OCI-LY3 (cell line): ENCODE data around the gene SLAMF6.

Experiments
- H2AFZ ChIP-seq: fragments of 200-600, 300-600 bp; shearing (Covaris generic); 2 replicates; pipeline ENCODE4 v1.6.0; 2014; ENCODE audit warnings: antibody characterized with exemption, low read depth, low read length
- H3K27ac ChIP-seq: fragments of 200-600, 300-600 bp; sonication (generic); 2 replicates; pipeline ENCODE4 v1.5.1; 2014; ENCODE audit warnings: mild to moderate bottlenecking, low read length, moderate library complexity, mixed read lengths
- H3K27me3 ChIP-seq: fragments of 200-600, 300-600 bp; sonication (generic); 2 replicates; pipeline ENCODE4 v1.6.1; 2014; ENCODE audit warnings: low read depth, low read length, mixed read lengths
- H3K36me3 ChIP-seq: fragments of 200-600, 300-600 bp; sonication (generic); replicated peaks from 2 replicates; pipeline ENCODE3; 2014; ENCODE audit warnings: low read depth, low read length, mixed read lengths
- H3K4me1 ChIP-seq: fragments of 300-600, 200-600 bp; sonication (generic); 2 replicates; pipeline ENCODE4 v1.6.1; 2014; ENCODE audit warnings: low read length, mixed read lengths
- H3K4me2 ChIP-seq: fragments of 200-600, 300-600 bp; sonication (generic); 2 replicates; pipeline ENCODE4 v1.6.1; 2014; ENCODE audit warnings: low read length, mixed read lengths
- H3K4me3 ChIP-seq: fragments of 300-600, 200-600 bp; sonication (generic); 2 replicates; pipeline ENCODE4 v1.5.1; 2014; ENCODE audit warnings: antibody characterized with exemption, mild to moderate bottlenecking, low read length, moderate library complexity
- H3K79me2 ChIP-seq: fragments of 300-600, 200-600 bp; shearing (Covaris generic); 2 replicates; pipeline ENCODE4 v1.6.1; 2014; ENCODE audit warnings: mild to moderate bottlenecking, low read length, mixed read lengths
- H3K9ac ChIP-seq: fragments of 300-600, 200-600 bp; shearing (Covaris generic); 2 replicates; pipeline ENCODE4 v1.6.0; 2014; ENCODE audit warnings: mild to moderate bottlenecking, low read length, moderate library complexity
- H3K9me3 ChIP-seq: fragments of 200-600, 300-600 bp; shearing (Covaris generic); 2 replicates; pipeline ENCODE4 v1.6.1; 2014; ENCODE audit warnings: low read length, mixed read lengths; ENCODE audit not compliant: insufficient read depth
- H4K20me1 ChIP-seq: fragments of 200-600, 300-600 bp; sonication (generic); 2 replicates; pipeline ENCODE4 v1.6.1; 2016; ENCODE audit warnings: low read length, mixed read lengths; ENCODE audit not compliant: insufficient read depth
- EZH2phosphoT487 ChIP-seq: fragments of 200-600 bp; shearing (Covaris generic); IDR thresholded peaks from 2 replicates; pipeline ENCODE4 v1.6.1; 2018; ENCODE audit warnings: antibody characterized with exemption, mixed run types, low read depth
- TF ChIP-seq, protein P1 (sequence below): fragments of 200-600, 300-600 bp; sonication (generic); IDR thresholded peaks from 2 replicates; pipeline ENCODE4 v1.5.1; 2014; ENCODE audit warnings: antibody characterized with exemption, low read length, low read depth

Gene SLAMF6

DNA sequence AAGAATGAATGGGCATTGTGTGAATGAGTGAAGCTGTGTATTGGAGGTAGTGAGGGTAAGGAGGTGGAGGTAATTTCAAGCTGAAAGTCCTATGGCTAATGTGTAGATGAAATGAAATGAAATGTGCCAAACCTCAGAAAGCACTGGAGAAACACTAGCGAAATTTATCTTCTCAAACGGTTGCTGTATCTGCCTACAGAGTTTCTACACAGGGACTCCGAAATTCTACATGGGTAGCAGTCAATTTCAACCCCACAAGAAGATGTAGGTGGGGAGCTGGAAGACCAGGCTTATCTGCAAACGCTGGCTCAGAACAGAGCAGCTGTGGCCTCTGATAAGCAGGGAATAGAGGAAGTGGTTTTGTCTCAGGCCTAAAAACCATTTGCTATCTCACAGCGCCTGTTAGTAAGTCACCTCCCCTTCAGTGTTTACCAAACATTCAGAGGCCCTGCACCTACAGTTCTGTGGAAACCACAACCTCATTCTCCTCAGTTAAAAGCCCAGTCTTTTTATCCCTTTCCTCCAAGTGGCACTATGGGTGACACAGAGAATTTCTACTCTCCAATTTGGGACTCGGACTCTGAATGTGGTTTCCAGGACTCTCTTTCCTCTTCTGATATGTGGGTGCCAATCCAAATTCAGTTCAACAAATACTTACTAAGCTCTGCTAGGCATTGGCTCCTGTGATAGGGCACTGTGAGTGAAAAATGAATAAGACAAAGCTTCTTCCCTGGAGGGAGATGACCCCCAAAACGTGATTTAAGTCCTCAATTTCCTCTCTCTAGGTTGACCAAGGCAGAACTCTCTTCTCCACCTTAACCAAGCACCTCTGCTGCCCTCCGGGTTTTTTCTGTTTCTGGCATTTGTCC, 17.2 kb upstream of the SLAMF6 start:
- no peaks in the 10 kb centered on the region for H3K79me2 ChIP-seq
- peak overlapping the region; percentile 95 for H2AFZ ChIP-seq
- H3K27me3 ChIP-seq = no peaks in the 10 kb centered on the region
- H3K9ac ChIP-seq = peak overlapping the region; percentile 7; the same call in 1 of the 2 replicates
- H3K9me3 ChIP-seq = no peaks in the 10 kb centered on the region
- H3K4me3 ChIP-seq = peak overlapping the region; percentile 8; the same call in 1 of the 2 replicates
- H4K20me1 ChIP-seq = no peaks in the 10 kb centered on the region
- no peaks in the 10 kb centered on the region for H3K36me3 ChIP-seq
- TF ChIP-seq EZH2phosphoT487 = no peak
- TF ChIP-seq, protein P1, sequence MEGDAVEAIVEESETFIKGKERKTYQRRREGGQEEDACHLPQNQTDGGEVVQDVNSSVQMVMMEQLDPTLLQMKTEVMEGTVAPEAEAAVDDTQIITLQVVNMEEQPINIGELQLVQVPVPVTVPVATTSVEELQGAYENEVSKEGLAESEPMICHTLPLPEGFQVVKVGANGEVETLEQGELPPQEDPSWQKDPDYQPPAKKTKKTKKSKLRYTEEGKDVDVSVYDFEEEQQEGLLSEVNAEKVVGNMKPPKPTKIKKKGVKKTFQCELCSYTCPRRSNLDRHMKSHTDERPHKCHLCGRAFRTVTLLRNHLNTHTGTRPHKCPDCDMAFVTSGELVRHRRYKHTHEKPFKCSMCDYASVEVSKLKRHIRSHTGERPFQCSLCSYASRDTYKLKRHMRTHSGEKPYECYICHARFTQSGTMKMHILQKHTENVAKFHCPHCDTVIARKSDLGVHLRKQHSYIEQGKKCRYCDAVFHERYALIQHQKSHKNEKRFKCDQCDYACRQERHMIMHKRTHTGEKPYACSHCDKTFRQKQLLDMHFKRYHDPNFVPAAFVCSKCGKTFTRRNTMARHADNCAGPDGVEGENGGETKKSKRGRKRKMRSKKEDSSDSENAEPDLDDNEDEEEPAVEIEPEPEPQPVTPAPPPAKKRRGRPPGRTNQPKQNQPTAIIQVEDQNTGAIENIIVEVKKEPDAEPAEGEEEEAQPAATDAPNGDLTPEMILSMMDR = no peak
- no peak overlapping the region; the same call in none of the 2 replicates for H3K27ac ChIP-seq
- H3K4me1 ChIP-seq = peaks cover 15% of the 10 kb centered on the region
- peak overlapping the region; percentile 49 for H3K4me2 ChIP-seq

DNA sequence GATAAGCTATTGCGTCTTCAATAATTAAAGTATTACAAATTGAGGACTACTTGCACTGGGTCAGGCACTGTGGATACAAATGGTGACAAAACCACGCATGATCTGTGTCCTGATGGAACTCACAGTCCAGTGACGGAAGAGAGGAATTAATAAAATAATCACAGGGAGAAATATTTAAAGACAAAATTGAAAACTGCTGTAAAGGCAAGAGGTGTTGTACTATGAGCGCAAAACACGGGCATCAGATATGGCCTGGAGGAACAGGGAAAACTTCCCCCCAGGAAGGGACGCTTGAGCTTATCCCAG, 16.6 kb upstream of the SLAMF6 start:
- Histone ChIP-seq H3K79me2 (no peaks in the 10 kb centered on the region), H3K27ac (no peak overlapping the region), H3K4me3 (no peak overlapping the region), H3K27me3 (no peaks in the 10 kb centered on the region), H4K20me1 (no peaks in the 10 kb centered on the region), H3K4me2 (peak overlapping the region; percentile 49), H3K9me3 (no peaks in the 10 kb centered on the region), H3K4me1 (peaks cover 15% of the 10 kb centered on the region), H3K36me3 (no peaks in the 10 kb centered on the region), H2AFZ (peak overlapping the region; percentile 95; the same call in 1 of the 2 replicates), H3K9ac (no peak overlapping the region)
- TF ChIP-seq EZH2phosphoT487 = no peak
- TF ChIP-seq, protein P1 = no peak

DNA sequence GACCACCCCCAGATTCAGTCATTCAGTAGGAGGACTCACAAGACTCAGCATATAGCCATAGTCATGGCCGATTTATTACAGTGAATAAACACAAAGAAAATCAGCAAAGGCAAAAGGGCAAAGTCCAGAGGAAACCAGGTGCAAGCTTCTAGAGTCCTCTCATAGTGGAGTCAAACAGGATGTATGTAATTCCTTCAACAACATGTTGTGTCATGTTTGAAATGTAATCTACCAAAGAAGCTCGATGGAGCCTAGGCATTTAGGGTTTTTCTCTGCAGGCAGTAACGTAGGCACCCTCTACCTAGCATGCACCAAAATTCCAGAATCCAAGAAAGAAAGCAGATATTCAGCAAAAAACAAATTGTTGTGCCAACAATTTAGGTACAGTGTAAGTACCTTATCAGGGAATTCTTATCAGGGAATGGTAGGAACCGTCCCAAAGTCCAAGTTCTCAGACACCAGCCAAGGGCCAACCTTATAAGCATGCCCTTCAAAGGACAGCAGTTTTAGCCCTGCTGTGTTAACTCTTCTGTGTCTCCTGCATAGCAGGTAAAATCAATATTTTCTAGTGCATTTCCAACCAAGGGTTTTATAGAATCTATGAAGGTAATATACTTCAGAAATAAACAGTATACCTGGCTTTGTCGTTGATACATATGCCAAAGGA, 16.1 kb upstream of the SLAMF6 start:
- H3K79me2 ChIP-seq = no peaks in the 10 kb centered on the region
- H3K27me3 ChIP-seq = no peaks in the 10 kb centered on the region
- no peak overlapping the region for H2AFZ ChIP-seq
- no peak overlapping the region for H3K9ac ChIP-seq
- H4K20me1 ChIP-seq = no peaks in the 10 kb centered on the region
- H3K36me3 ChIP-seq = no peaks in the 10 kb centered on the region
- no peaks in the 10 kb centered on the region for H3K9me3 ChIP-seq
- TF ChIP-seq EZH2phosphoT487 = no peak
- TF ChIP-seq, protein P1 = no peak
- H3K4me1 ChIP-seq = peaks cover 15% of the 10 kb centered on the region
- H3K4me3 ChIP-seq = no peak overlapping the region
- H3K27ac ChIP-seq = no peak overlapping the region
- no peak overlapping the region for H3K4me2 ChIP-seq
